ENCODE measurements around the gene WDR64.

The WDR64 gene

DNA sequence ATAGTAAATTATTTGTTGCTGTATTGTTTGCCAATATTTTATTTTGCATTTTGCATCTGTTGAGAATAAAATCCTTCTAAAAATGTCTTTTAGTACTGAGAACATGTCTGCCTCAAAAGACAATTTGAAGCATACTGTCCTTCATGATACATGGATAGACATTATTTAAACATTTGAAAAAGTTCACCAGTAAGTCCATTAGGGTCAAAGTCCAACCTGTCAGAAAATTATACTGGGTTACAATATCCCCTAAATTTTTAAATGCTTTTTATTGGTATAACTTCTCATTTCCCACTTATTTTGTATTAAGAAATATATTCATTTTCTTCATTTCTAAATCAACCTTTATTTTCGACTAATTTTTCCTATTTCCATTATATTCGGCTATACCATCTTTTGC is 21.2 kb upstream of the WDR64 start:
- no peaks in the 10 kb centered on the region for H3K9me3 ChIP-seq (ENCODE audit: insufficient read depth, low read length, severe bottlenecking)
- DNase-seq (no peak), ATAC-seq (ENCODE audit: insufficient read depth, low read depth) (no peak)
- H2AFZ ChIP-seq (ENCODE audit: low read depth, low read length), result no peak overlapping the region
- H3K9ac ChIP-seq (ENCODE audit: low read depth, low read length), result no peak overlapping the region
- TF ChIP-seq, protein P1, sequence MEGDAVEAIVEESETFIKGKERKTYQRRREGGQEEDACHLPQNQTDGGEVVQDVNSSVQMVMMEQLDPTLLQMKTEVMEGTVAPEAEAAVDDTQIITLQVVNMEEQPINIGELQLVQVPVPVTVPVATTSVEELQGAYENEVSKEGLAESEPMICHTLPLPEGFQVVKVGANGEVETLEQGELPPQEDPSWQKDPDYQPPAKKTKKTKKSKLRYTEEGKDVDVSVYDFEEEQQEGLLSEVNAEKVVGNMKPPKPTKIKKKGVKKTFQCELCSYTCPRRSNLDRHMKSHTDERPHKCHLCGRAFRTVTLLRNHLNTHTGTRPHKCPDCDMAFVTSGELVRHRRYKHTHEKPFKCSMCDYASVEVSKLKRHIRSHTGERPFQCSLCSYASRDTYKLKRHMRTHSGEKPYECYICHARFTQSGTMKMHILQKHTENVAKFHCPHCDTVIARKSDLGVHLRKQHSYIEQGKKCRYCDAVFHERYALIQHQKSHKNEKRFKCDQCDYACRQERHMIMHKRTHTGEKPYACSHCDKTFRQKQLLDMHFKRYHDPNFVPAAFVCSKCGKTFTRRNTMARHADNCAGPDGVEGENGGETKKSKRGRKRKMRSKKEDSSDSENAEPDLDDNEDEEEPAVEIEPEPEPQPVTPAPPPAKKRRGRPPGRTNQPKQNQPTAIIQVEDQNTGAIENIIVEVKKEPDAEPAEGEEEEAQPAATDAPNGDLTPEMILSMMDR (IDR thresholded peaks at IDR 0.05; ENCODE audit: borderline replicate concordance, extremely low read depth, low read length, poor library complexity, severe bottlenecking), result no peak
- TF ChIP-seq EZH2 (IDR thresholded peaks at IDR 0.05; ENCODE audit: borderline replicate concordance, low read depth, low read length, severe bottlenecking), result no peak
- H3K36me3 ChIP-seq (ENCODE audit: insufficient read depth, low read length), result peaks cover 38% of the 10 kb centered on the region
- H3K79me2 ChIP-seq (ENCODE audit: insufficient read depth, low read length), result peaks cover 19% of the 10 kb centered on the region
- H3K4me2 ChIP-seq (ENCODE audit: insufficient read depth, low read length), result no peak overlapping the region
- no peak overlapping the region for H3K4me3 ChIP-seq (ENCODE audit: low read depth in 1 of 2, low read length in 2 of 2)
- no peak overlapping the region for H3K27ac ChIP-seq (ENCODE audit: low read length)
- H3K4me1 ChIP-seq (ENCODE audit: insufficient read depth, low read length), result peaks cover 14% of the 10 kb centered on the region
- no peaks in the 10 kb centered on the region for H3K27me3 ChIP-seq (ENCODE audit: insufficient read depth, low read length, poor library complexity)
- peaks cover 6% of the 10 kb centered on the region; the same call in 1 of the 2 replicates for H4K20me1 ChIP-seq (ENCODE audit: insufficient read depth, low read length)

DNA sequence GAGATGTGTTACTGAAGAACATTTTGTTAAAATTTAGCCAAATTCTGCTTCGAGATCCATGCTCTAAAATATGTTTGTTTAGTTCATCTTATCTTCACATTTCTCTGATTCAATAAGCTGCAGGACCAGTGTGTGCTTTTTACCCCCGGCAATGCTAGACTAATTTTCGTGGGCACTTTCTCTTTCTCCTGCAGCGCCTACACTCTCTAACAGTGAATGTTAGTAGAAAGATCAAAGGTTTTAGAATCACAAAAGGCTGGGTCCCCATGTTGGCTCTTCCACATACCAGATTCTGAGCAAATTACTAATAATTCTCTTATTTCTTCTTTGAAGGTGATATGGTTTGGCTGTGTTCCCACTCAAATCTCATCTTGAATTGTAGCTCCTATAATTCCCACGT is 20.4 kb upstream of the WDR64 start:
- no peaks in the 10 kb centered on the region for H3K27me3 ChIP-seq (ENCODE audit: insufficient read depth, low read length, poor library complexity)
- H3K4me2 ChIP-seq (ENCODE audit: insufficient read depth, low read length), result no peak overlapping the region
- no peak overlapping the region for H3K27ac ChIP-seq (ENCODE audit: low read length)
- H3K4me3 ChIP-seq (ENCODE audit: low read depth in 1 of 2, low read length in 2 of 2), result no peak overlapping the region
- H3K79me2 ChIP-seq (ENCODE audit: insufficient read depth, low read length), result peaks cover 26% of the 10 kb centered on the region
- peaks cover 44% of the 10 kb centered on the region for H3K36me3 ChIP-seq (ENCODE audit: insufficient read depth, low read length)
- H2AFZ ChIP-seq (ENCODE audit: low read depth, low read length), result no peak overlapping the region
- DNase-seq (no peak), ATAC-seq (ENCODE audit: insufficient read depth, low read depth) (no peak)
- H3K9me3 ChIP-seq (ENCODE audit: insufficient read depth, low read length, severe bottlenecking), result no peaks in the 10 kb centered on the region
- TF ChIP-seq, protein P1 (IDR thresholded peaks at IDR 0.05; ENCODE audit: borderline replicate concordance, extremely low read depth, low read length, poor library complexity, severe bottlenecking), result no peak
- TF ChIP-seq EZH2 (IDR thresholded peaks at IDR 0.05; ENCODE audit: borderline replicate concordance, low read depth, low read length, severe bottlenecking), result no peak
- no peak overlapping the region for H3K9ac ChIP-seq (ENCODE audit: low read depth, low read length)
- H3K4me1 ChIP-seq (ENCODE audit: insufficient read depth, low read length), result peaks cover 19% of the 10 kb centered on the region
- H4K20me1 ChIP-seq (ENCODE audit: insufficient read depth, low read length), result peaks cover 6% of the 10 kb centered on the region; the same call in 1 of the 2 replicates

DNA sequence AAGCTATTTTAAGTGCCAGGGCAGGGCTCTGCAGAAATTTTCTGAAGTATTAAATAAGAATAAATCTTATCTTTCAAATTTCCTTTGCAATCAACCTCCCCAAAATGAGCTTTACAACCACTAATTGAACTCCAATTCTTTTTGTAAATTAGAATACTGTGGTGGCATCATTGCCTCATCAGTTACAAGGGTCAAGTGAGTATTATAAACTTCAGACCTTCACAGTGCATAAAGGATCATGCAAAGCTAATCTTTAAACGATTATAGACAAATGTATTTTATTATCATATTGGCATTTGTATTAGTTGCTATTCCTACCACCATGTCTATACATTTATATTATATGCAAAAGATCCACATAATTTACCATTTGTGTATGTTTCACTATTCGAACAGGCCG is 19.1 kb upstream of the WDR64 start:
- ATAC-seq (ENCODE audit: insufficient read depth, low read depth) (no peak), DNase-seq (no peak)
- H3K79me2 ChIP-seq (ENCODE audit: insufficient read depth, low read length), result peaks cover 40% of the 10 kb centered on the region
- no peak for TF ChIP-seq EZH2 (IDR thresholded peaks at IDR 0.05; ENCODE audit: borderline replicate concordance, low read depth, low read length, severe bottlenecking)
- TF ChIP-seq, protein P1 (IDR thresholded peaks at IDR 0.05; ENCODE audit: borderline replicate concordance, extremely low read depth, low read length, poor library complexity, severe bottlenecking), result no peak
- H3K4me1 ChIP-seq (ENCODE audit: insufficient read depth, low read length), result peaks cover 31% of the 10 kb centered on the region
- no peaks in the 10 kb centered on the region for H3K27me3 ChIP-seq (ENCODE audit: insufficient read depth, low read length, poor library complexity)
- no peaks in the 10 kb centered on the region for H3K9me3 ChIP-seq (ENCODE audit: insufficient read depth, low read length, severe bottlenecking)
- H3K4me2 ChIP-seq (ENCODE audit: insufficient read depth, low read length), result no peak overlapping the region
- H3K9ac ChIP-seq (ENCODE audit: low read depth, low read length), result no peak overlapping the region
- no peak overlapping the region for H3K27ac ChIP-seq (ENCODE audit: low read length)
- no peak overlapping the region for H2AFZ ChIP-seq (ENCODE audit: low read depth, low read length)
- H3K36me3 ChIP-seq (ENCODE audit: insufficient read depth, low read length), result peaks cover 51% of the 10 kb centered on the region
- H4K20me1 ChIP-seq (ENCODE audit: insufficient read depth, low read length), result peaks cover 6% of the 10 kb centered on the region; the same call in 1 of the 2 replicates
- H3K4me3 ChIP-seq (ENCODE audit: low read depth in 1 of 2, low read length in 2 of 2), result no peak overlapping the region
